ENCODE results near the gene ZFAND2B. TPM values are rescaled to one million over a fixed set of nuclear protein-coding genes. Genes with fewer than 3 reads are reported as not detected.

Gene ZFAND2B
- 17.3 to 21.3 TPM (median 20.1 TPM) in 5 replicates for total RNA-seq (2022; extraction: Qiagen RNA extraction)

DNA sequence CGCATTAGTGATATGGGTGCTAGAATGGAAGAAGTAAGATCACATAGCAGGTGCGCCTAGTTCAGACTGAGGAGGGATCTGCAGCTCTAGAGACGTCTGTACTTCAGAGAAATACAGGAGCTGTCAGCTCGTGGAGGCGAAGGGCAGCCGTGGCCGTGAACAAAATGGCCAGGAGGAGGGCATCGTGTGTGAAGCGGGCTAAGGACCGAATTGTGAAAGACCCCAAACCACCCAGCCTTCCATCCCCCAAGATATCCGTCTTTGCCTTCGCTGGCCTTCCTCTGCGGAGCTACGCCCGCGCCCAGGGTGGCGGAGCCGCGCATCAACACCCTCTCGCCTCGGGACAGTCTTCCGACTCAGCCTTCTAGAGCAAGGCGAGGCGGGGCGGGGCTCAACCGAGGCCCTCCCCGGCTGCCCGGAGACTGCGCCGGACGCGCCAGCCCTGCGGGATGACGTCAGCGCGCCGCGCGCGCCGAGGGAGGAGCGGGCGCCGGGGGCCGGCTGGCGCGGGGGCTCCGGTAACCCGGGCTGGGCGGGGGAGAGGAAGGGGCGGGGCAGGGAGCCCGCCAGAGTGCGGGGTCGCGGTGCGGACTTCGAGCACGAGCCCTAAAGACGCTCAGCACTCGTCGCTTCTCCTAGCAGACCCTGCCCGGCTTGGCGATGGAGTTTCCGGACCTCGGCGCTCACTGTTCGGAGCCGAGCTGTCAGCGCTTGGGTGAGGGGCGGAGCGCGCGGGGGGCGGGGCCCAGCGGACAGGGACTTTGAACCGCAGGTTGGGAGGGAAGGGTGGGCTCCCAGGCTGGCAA, at the start of gene ZFAND2B:
Gene ZFAND2B (plus strand): TSS at position 455 of the 806 bp plus-strand sequence. CDS start 206 bp downstream, at position 661.

GRCh38 chr2:219160186-219161017, 46.2 kb upstream of the ZFAND2B start, which contains the start of gene NHEJ1:
NHEJ1 (minus strand) TSS chr2:219160815; CDS start chr2:219158362, 2,453 bp downstream.

GRCh38 chr2:219169930-219170654, 36.5 kb upstream of the ZFAND2B start, which contains the start of gene SLC23A3:
SLC23A3 (minus strand) TSS chr2:219170029; CDS start chr2:219169984, 45 bp downstream.

GRCh38 chr2:219176818-219177551, 29.6 kb upstream of the ZFAND2B start, which contains the start of gene CNPPD1:
CNPPD1 (minus strand) TSS chr2:219176925; CDS start chr2:219176828, 97 bp downstream.

GRCh38 chr2:219177552-219178376, 28.8 kb upstream of the ZFAND2B start, which contains the start of gene RETREG2:
RETREG2 (plus strand) TSS chr2:219178275; CDS start chr2:219178353, 78 bp downstream.

DNA sequence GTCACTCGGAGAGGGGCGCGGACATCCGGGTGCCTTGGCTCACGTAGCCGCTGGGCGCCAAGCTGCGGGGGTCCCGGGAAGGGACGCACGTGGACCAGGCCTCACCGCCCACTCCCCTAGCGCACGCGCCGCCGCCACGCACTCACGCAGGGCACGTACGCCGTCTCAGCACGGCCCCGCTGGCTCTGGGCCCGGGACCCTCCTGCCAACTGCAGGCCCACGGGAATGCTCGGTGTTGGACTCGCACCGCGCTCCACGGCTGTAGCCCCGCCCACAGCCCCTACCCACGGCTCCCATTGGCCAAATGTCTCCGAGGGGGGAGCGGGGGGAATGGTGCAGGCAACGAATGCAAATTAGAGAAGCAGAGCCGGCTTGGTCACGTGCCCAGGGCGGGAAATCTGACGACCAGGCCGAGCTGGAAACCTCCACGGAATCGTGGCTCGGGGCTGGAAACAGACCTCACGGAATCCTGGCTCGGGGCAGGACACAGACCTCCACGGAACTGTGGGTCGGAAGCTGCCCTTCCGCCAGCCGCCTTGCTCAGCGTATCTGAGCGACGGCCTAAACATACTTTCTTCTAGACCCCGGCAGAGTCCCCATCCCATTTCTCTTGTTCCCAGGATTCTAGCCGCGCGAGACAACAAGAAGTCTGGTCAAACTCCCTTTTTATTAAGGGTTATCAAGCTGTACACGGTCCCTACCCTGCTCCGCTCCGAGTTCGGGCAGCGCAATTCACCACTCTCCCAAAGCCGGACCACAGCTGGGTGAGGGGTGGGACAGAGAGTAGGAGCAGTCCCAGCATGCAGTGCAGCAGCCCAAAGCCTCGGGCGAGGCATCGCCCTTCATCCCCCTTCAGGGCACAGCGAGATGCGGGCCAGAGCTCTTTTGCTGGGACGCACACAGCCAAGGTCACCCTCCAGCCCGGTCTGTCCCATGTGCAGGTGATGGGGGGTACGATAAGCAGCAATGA, 12.4 kb downstream of the ZFAND2B start, which contains the start of gene ABCB6:
Gene ABCB6 (minus strand): TSS at position 227 of the 970 bp plus-strand sequence. CDS start 285 bp downstream, outside the sequence.

DNA sequence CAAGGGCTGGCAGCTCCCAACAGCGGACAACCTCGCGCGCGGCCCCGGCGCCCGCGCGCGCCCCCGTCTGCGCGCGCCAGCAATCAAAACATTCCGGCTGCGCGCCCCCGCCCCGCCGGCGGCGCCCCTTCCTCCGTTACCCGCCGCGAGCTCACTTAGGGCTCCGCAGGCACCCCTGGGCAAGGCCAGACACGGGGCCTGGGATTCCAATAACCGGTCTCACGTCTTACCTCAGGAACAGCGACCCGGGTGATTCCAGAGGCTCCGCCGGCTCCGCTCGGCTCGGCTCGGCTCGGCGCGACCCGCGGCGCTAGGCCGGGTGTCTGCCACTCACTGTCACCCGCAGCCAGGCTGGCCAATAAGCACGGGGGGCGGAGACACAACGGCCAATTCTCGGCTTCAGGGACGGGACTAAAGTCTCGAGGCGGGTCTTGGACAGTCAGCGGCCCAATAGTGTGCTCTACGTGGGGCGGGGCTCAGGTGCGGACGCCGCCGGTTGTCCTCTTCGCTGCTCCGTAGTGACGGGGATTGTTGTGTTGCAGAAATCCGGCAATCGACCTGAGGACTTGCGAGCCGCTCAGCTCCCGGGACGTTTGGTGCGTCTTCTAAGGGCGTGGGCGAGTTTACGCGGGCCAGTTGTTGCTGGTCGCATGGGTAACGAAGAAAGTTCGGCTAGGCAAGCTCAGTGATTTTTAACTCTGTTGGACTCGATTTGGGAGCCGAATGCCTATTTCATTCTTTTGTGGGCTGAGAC, 22.9 kb downstream of the ZFAND2B start, which contains the start of the genes ANKZF1 and ATG9A:
Gene ANKZF1 (plus strand): TSS at position 502 of the 754 bp plus-strand sequence. CDS start 452 bp downstream, outside the sequence.
Gene ATG9A (minus strand): TSS at position 332 of the 754 bp plus-strand sequence. CDS start 1,612 bp downstream, outside the sequence.

GRCh38 chr2:219245148-219245898, 38.7 kb downstream of the ZFAND2B start, which contains the start of the genes GLB1L and STK16:
GLB1L (minus strand) TSS chr2:219245444; CDS start chr2:219243573, 1,871 bp downstream.
STK16 (plus strand) TSS chr2:219245479; CDS start chr2:219246000, 521 bp downstream.

GRCh38 chr2:219252900-219253752, 46.5 kb downstream of the ZFAND2B start, which contains the start of gene TUBA4B:
TUBA4B (plus strand) TSS chr2:219253243; CDS start chr2:219253408, 165 bp downstream.

GRCh38 chr2:219253753-219254589, 47.4 kb downstream of the ZFAND2B start, which contains the start of gene TUBA4A:
TUBA4A (minus strand) TSS chr2:219253918; CDS start chr2:219253858, 60 bp downstream.

Other genes starting within 250 kb of the ZFAND2B start
- gene CDK5R2, start 247.1 kb upstream of the ZFAND2B start, total RNA-seq (2022; extraction: Qiagen RNA extraction): 4.4 to 6.8 TPM (median 6.5 TPM) in 5 replicates
- not detected in 5 replicates for gene FEV, start 221.6 kb upstream of the ZFAND2B start, total RNA-seq (2022; extraction: Qiagen RNA extraction)
- not detected in 5 replicates for gene CRYBA2, start 213.4 kb upstream of the ZFAND2B start, total RNA-seq (2022; extraction: Qiagen RNA extraction)
- gene CFAP65, start 165.3 kb upstream of the ZFAND2B start, total RNA-seq (2022; extraction: Qiagen RNA extraction): 0.07 to 0.29 TPM (median 0.20 TPM) in 5 replicates
- 0.41 to 0.82 TPM (median 0.59 TPM) in 5 replicates for gene IHH, start 145.9 kb upstream of the ZFAND2B start, total RNA-seq (2022; extraction: Qiagen RNA extraction)
- 15.3 to 21.1 TPM (median 16.6 TPM) in 5 replicates for gene NHEJ1, start 46.0 kb upstream of the ZFAND2B start, total RNA-seq (2022; extraction: Qiagen RNA extraction)
- 0.29 to 0.82 TPM (median 0.65 TPM) in 5 replicates for gene SLC23A3, start 36.8 kb upstream of the ZFAND2B start, total RNA-seq (2022; extraction: Qiagen RNA extraction)
- gene CNPPD1, start 29.9 kb upstream of the ZFAND2B start, total RNA-seq (2022; extraction: Qiagen RNA extraction): 42.9 to 47.2 TPM (median 45.1 TPM) in 5 replicates
- 69.9 to 85.9 TPM (median 81.8 TPM) in 5 replicates for gene RETREG2, start 28.5 kb upstream of the ZFAND2B start, total RNA-seq (2022; extraction: Qiagen RNA extraction)
- 21.9 to 29.4 TPM (median 27.3 TPM) in 5 replicates for gene ABCB6, start 12.2 kb downstream of the ZFAND2B start, total RNA-seq (2022; extraction: Qiagen RNA extraction)
- gene ATG9A, start 22.9 kb downstream of the ZFAND2B start, total RNA-seq (2022; extraction: Qiagen RNA extraction): 37.7 to 55.7 TPM (median 44.1 TPM) in 5 replicates
- gene ANKZF1, start 23.0 kb downstream of the ZFAND2B start, total RNA-seq (2022; extraction: Qiagen RNA extraction): 12.0 to 17.8 TPM (median 16.4 TPM) in 5 replicates
- 6.2 to 7.6 TPM (median 6.9 TPM) in 5 replicates for gene GLB1L, start 38.7 kb downstream of the ZFAND2B start, total RNA-seq (2022; extraction: Qiagen RNA extraction)
- 28.8 to 33.9 TPM (median 29.3 TPM) in 5 replicates for gene STK16, start 38.7 kb downstream of the ZFAND2B start, total RNA-seq (2022; extraction: Qiagen RNA extraction)
- gene TUBA4B, start 46.5 kb downstream of the ZFAND2B start, total RNA-seq (2022; extraction: Qiagen RNA extraction): 0.15 to 0.33 TPM (median 0.20 TPM) in 5 replicates
- 251 to 336 TPM (median 266 TPM) in 5 replicates for gene TUBA4A, start 47.1 kb downstream of the ZFAND2B start, total RNA-seq (2022; extraction: Qiagen RNA extraction)
- gene DNAJB2, start 72.6 kb downstream of the ZFAND2B start, total RNA-seq (2022; extraction: Qiagen RNA extraction): 34.1 to 40.5 TPM (median 37.7 TPM) in 5 replicates
- 1.0 to 1.5 TPM (median 1.2 TPM) in 5 replicates for gene PTPRN, start 102.6 kb downstream of the ZFAND2B start, total RNA-seq (2022; extraction: Qiagen RNA extraction)
- not detected in 5 replicates for gene RESP18, start 126.0 kb downstream of the ZFAND2B start, total RNA-seq (2022; extraction: Qiagen RNA extraction)
- gene DNPEP, start 181.1 kb downstream of the ZFAND2B start, total RNA-seq (2022; extraction: Qiagen RNA extraction): 58.3 to 67.2 TPM (median 62.6 TPM) in 5 replicates
- gene DES, start 211.6 kb downstream of the ZFAND2B start, total RNA-seq (2022; extraction: Qiagen RNA extraction): 0.23 to 0.93 TPM (median 0.51 TPM) in 5 replicates
- 6.5 to 10.3 TPM (median 8.3 TPM) in 5 replicates for gene SPEG, start 228.1 kb downstream of the ZFAND2B start, total RNA-seq (2022; extraction: Qiagen RNA extraction)